UCSD-AML1 (cell line): ENCODE data around the gene CHST2.
A peak's percentile ranks its signal among the peaks of the same experiment; 100 is the strongest.
"Not testable (repeated sequence)": the region's sequence is repeated elsewhere in the genome, so short reads cannot be mapped to it uniquely, and the experiment has no call there.

Experiments used
- DNase-seq: peaks from one replicate; lab custom pipeline; 2025; ENCODE audit not compliant: unreplicated experiment; lab: John Stamatoyannopoulos, UW

CHST2 gene, protein sequence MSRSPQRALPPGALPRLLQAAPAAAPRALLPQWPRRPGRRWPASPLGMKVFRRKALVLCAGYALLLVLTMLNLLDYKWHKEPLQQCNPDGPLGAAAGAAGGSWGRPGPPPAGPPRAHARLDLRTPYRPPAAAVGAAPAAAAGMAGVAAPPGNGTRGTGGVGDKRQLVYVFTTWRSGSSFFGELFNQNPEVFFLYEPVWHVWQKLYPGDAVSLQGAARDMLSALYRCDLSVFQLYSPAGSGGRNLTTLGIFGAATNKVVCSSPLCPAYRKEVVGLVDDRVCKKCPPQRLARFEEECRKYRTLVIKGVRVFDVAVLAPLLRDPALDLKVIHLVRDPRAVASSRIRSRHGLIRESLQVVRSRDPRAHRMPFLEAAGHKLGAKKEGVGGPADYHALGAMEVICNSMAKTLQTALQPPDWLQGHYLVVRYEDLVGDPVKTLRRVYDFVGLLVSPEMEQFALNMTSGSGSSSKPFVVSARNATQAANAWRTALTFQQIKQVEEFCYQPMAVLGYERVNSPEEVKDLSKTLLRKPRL

DNA sequence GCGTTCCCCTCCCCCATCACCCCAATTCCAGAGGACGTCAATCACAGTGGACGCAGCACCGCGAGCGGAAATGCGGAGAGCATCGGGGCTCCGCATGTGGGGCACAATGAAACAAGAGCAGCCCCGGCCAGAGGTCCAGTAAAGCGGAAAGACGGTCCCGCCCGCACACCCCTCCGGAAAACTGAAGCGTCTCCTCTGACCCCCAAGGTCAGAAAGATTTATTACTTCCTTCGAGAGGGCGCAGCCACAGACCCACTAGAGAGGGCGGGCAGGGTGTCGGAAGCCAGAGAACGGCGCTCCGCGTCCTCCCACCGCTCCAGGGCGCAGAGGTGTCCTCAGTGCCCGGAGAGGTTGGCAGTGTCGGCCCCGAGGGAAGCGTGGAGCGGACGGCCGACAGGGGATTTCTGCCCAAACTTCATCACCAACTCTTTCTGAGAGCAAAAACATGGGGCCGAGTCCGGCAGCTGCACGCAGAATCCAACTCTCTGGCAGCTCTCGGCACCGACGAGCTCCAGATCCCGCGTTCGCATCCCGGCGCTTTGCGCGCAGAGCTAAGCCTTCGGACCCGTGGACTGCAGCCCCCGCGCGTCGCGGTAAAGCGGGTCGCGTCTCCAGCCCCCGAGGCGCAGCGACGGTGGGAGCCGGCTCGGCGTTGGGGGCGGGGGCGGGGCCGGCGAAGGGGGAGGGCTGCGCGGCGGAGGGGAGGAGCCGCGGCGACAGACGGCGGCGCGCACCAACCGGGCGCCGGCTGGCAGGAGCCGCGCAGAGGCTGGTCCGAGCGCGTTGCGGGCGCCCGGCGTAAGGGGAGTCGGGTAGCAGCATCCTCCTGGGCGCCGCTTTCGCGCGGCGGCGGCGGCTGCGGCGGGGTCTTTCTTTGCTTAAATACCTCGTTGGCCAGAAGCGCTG is at the start of gene CHST2:
Gene CHST2, plus strand, starts transcription at position 763 of the 906 bp plus-strand sequence. CDS start 1,046 bp downstream, outside the sequence.
- peak; percentile 60 for DNase-seq

DNA sequence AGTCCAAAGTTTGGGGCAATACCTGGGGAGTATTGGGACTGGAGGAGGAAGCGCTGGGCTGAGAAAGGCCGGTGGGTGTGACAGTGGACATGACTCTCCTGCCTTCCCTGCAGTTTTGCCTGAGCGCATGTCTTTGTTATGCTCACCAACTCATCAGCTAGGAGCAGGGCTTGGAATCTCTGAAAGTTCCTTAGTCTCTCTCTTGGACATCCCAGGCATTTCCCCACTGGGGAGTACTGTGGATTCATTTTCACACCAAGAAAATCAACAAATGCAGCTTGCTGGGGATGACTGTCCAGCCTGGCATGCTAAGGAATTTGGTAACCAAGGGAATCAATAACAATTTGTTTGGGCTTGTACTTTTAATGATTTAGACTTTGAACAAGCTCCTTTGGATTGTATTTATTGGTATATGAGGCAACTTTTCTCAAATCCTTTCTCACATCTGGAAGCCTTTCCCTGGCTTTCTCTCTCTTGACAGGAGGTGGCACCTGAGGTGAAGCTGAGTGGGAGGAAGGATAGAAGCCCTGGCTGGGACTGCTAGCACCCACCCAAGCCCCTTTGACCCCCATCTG is 48.5 kb upstream of the CHST2 start:
- DNase-seq, result no peak

DNA sequence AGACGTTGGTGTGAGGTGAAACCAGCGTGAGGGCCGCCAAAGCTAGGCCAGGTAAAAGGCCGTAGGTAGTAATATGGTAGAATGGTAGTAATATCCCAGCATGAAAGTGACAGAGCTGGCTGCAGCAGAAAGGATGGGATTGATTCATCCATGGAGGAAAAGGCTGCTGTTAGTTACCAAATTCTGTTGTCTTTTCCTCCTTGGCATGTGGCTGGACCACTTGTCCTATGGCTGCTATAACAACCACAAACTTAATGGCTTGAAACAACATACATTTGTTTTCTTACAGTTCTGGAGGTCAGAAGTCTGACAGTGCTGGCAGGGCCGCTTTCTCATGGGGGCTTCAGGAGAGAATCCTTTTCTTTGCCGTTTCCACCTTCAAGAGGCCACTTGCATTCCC is 47.8 kb upstream of the CHST2 start:
- no peak for DNase-seq

DNA sequence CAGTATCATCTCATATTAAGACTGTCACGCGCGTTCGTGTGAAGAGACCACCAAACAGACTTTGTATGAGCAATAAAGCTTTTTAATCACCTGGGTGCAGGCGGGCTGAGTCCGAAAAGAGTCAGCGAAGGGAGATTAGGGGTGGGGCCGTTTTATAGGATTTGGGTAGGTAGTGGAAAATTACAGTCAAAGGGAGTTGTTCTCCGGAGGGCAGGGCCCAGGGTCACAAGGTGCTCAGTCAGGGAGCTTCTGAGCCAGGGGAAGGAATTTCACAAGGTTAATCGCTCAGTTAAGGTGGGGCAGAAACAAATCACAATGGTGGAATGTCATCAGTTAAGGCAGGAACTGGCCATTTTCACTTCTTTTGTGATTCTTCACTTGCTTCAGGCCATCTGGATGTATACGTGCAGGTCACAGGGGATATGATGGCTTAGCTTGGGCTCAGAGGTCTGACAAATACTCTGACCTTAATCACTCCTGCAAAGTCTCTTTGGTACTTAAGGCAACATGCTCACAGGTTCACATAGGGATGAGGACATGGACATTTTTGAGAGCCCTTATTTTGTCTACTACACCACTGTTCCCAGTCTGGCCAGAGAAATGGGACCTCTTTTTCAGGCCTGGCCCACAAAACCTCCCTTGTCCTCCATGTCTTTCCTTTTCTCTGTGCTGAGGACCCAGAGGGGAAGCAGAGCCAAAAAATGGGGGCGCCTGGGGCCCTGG is 47.1 kb upstream of the CHST2 start:
- not testable (repeated sequence) for DNase-seq

DNA sequence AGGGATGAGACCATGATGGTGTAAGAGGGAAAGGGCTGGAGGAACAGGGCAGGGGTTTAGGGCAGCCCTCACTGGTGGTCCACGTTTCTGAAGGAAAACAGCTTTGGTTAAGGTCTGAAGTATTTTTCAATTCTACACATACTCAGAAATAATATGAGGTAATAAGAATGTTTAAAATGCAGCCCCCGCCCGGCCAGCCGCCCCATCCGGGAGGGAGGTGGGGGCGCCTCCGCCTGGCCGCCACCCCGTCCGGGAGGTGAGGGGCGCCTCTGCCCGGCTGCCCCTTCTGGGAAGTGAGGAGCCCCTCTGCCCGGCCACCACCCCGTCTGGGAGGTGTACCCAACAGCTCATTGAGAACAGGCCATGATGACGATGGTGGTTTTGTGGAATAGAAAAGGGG is 46.0 kb upstream of the CHST2 start:
- DNase-seq, result not testable (repeated sequence)

DNA sequence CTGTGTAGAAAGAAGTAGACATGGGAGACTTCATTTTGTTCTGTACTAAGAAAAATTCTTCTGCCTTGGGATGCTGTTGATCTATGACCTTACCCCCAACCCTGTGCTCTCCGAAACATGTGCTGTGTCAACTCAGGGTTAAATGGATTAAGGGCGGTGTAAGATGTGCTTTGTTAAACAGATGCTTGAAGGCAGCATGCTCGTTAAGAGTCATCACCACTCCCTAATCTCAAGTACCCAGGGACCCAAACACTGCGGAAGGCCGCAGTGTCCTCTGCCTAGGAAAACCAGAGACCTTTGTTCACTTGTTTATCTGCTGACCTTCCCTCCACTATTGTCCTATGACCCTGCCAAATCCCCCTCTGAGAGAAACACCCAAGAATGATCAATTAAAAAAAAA is 45.6 kb upstream of the CHST2 start:
- DNase-seq, result not testable (repeated sequence)

DNA sequence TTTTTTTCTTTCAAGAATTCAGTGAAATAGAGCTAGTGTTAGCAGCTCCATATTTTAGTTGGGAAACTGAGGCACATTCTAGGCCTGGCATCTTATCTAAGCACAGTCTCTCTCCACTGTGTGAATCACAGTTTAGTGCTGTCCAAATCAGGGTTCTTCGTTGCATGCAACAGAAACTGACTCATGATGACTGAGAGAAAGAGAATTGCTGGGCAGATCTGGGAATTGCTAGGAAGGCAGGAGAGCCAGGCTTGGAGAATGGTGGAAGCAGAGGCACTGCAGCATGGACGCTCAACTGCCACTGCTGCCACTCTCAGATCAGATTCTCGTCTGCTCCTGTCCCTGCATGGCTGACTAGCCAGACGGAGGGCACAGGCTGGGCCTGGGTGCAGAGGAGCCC is 40.7 kb upstream of the CHST2 start:
- DNase-seq, result no peak

DNA sequence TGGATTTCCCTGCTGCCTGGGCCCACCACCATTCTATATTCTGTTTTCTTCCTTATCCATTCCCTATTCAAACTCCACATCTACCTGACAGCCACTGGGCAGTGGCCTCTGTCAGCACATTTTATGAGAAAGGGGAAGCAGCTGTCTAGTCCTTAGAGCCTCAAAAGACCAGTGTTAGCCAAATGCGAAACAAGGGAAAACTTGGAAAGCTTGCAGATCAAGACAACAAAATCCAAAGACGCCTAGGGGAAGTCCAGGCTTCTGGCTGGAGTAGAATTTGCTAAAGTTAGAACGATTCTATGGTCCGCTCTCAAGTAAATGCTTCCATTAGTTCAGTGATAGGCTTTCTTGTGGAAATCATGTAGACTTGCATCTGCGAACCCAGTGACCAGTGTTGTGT is 39.4 kb upstream of the CHST2 start:
- no peak for DNase-seq

DNA sequence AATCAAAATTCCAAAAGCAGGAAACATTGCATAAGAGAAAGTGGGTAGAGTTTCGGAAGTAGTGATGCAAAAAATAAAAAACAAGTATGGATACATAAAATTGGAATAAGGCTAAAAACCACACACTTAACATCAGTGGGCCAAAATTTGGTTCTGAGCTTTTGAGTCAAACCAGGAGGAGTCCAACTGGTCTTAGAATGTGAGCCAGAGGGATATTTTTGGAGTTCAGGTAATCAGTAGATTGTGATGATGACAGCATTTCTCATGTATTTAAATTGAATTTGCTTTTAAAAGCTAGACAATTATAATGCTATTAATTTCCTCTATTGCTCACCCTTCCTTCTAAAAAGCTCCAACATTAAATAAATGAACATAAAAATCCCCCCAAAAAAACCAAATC is 38.2 kb upstream of the CHST2 start:
- DNase-seq, result no peak

DNA sequence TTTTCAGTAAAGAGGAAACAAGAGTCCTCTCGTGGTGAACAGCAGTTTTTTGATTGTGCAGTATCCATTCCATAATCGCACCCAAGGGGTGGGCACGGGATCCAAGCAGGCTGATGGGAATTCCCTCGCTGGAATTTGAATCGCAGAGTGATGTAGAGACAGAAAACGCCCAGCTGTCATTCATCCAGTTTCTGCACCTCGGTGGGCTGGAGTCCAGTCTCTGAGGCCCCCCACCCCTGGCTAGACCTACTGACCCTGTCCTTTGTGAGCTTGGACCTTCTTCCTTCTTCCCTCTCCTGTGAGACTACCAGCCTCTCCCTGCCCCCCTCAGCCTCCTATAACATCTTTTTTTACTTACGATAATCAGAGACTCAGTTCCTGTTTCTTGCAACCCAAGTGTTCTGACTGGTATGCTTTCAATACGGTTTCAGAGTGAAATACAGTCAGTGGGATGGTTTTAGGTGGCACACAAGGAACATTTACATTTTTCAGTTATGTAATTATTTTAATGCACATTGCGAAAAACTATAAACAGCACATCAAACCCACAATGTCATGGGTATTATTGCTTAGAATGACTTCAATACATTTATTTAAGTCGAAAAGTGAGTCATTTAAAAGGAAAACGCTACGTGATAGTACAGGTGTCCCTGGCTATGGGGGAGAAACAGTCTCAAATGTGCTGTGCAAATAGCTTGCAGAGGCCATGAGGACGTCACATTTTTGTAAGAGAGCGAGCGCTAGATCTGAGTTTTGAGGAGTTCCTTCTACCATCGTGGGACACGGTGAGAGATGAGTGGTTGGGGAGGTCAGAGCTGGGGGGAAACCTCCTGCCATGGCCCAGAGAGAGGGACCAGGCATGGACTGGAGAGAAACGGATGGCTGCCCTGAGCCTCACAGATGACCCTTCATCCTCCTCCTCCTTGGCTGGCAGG is 37.5 kb upstream of the CHST2 start:
- DNase-seq, result no peak

DNA sequence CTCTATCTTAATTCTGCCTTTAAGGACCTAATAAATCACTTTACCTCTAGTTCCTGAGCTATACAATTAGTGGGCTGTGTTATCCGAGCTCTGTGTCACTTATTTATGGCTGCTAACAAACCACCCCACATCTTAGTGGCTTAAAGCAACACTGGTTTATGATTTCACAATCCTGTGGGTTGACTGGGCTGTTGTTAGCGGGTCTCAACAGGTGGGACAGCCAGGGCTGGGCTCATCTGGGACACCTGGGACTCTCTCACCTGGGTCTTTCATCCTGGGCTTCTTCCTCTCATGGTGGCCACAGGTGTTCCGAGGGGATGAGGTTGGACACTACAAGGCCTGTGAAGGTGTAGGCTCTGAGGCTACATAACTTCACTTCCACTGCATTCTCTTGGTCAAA is 35.8 kb upstream of the CHST2 start:
- no peak for DNase-seq

DNA sequence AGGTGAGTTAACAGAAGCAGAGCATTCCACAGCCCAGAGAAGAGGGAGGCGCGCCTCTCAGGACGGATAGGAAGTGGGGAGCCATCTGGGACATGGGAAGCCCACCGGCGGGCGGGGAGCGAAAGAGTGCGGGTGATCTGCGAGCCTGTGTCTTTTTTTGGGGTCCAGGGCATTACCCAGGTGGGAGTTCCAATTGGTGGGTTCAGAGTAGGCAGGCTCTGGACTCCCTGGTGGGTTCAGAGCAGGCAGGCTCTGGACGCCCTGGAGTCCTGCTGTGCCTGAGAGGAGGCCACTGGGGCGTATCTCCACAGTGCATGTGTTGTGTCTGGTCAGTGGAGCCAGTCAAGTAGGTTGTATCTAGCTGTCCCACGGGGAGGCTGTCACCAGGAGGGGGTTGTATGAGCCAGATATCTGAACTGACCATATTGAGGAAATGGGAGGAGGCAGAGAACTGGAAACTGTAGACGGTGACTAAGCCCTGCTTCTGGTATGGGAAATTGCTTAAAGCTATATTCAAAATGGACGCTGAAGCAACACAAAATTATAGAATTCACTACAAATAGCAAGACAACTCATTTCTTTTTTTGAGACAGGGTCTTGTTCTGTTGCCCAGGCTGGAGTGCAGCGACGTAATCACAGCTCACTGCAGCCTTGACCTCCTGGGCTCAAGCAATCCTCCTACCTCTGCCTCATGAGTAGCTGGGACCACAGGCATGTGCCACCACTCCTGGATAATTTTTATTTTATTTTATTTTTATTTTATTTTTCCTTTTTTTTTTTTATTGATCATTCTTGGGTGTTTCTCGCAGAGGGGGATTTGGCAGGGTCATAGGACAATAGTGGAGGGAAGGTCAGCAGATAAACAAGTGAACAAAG is 34.5 kb upstream of the CHST2 start:
- peak; percentile 74 for DNase-seq

DNA sequence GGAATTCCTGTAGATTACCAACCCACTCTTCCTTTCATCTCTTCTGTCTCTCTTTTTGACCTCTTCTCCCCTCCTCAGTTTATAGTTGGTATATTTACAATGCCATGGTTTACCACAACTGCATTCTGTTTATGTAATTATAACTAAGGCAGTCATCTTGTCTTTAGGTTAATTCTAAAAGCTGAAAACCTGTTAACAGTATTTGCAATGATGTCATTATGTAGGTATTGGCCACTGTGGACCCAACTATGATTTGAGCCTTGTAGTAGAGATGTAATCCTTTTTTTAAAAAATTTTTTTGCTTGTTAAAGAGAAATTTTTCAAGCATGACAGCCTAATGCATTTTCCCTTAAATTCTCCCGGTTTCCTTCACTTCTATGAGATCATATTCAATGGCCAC is 30.7 kb upstream of the CHST2 start:
- DNase-seq, result no peak

DNA sequence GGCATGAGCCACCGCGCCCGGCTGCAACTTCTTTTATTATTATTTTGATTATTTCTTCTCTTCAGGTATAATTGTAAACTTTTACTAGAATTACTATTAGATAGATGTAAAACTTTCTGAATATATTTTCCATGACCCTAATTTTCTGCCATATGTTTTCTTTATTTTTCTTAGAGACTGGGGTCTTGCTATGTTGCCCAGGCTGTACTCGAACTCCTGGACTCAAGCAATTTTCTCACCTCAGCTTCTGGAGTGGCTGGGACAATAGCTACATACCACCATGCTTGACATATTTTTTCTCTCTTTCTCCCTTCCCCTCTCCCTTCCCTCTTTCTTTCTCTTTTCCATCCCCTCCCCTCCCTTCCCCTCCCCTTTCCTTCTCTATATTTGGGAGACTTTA is 29.6 kb upstream of the CHST2 start:
- DNase-seq, result no peak

DNA sequence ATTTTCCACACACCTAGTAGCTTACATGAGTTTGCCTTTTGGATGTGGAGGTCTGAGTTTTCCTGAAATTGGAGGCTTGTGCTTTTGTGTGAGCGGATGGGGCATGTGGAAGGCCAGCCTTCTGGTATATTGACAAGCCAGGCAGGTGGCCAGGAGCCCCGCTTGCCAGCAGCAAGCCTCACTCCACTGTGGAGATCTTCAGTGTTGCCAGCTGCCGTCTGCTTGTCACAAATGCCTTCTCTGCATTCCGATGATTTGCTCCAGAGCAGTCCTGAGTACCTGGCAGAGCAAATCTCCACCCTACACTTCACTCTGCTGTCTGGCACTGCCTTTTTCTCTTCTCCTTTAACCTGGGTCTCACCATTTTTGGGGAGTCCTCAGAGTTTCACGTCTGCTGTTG is 29.1 kb upstream of the CHST2 start:
- no peak for DNase-seq

DNA sequence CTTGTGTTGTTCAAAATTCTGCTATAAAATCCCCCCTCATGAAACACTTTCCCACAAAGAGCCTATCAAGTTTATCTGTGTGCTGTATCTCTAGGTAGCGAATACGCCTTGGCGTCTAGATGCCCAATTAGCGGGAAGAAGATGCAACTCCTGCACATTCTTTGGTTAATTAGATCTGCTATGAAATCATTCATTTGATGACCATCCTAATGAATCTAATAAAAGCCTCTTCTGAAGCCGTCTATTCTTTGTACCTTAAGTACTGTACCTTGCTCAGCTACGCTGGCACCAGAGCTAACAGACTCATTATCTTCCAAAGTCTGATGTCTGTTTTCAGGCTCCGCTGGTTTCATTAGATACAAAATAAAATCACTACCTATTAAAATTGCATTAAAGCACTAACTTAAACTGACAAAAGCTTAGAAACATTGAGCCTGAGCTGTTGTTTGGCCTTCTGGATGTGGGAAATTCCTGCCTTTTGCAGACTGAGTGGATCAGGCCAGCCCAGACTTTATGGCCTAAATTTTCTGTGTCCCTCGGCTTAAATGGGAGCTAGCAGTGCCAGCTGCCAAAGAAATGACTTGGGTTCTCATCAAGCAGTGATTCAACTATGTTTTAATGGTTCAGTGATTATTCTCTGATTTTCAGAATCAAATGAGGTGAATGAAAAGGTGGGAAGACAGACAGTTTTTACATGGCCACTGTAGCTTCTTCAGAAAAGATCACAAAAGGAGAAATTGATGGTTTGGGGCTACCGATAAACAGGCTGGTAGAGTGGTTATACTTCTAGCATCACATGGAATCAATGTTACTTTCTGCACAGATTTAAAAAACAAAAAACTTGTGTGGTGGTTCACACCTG is 28.4 kb upstream of the CHST2 start:
- DNase-seq, result no peak

DNA sequence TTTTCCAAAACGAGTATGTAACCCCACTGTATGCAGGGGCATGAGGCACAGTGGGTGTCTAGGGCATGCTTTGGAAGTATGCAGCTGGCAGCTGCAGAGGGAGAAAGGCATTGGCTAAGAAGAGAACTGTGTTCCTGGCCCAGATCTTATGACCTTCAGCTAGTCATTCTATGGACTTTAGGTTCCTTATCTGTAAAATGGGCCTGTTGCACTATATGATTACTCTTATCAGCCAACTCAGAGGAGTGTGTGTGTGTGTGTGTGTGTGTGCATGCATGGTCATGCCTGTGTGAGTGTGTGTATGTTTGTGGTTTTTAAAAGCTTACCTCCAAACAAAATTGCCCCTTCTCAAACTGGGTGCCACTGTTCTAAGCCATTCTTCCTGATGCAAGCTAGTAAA is 27.4 kb upstream of the CHST2 start:
- no peak for DNase-seq

DNA sequence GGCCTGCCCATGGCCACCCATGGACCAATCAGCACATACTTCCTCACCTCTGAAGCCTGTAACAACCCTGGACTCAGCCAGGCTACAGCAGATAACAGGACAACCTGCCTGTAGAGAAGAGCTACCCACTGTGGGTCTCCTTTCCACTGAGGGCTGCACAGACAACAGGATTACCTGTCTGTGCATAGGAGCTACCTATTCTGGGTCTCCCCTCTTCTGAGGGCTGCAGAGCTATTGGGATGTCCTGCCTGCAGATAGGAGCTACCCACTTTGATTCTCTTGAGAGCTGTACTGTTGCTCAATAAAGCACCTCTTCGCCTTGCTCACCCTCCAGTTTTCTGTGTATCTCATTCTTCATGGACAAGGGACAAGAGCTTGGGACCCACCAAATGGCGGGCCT is 23.8 kb upstream of the CHST2 start:
- no peak for DNase-seq
